Stimulated activated CD4-positive, alpha-beta T cell treated with anti-CD3 and anti-CD28 coated beads, Interleukin-12 subunit alpha, Interleukin-12 subunit beta, amount 100 ng/mL, for 4 hours (primary cell): ENCODE measurements around the gene PRDM15.

Experiments
- DNase-seq: peaks from one replicate; pipeline ENCODE4 v3.0.0-alpha.2; 2020

The PRDM15 gene

GRCh38 chr21:41759214-41759840, 119.8 kb downstream of the PRDM15 start:
- no peak for DNase-seq

GRCh38 chr21:41758550-41758949, 120.6 kb downstream of the PRDM15 start:
- no peak for DNase-seq

- no peak for DNase-seq
Measured at GRCh38 chr21:41755934-41756773, 123.0 kb downstream of the PRDM15 start.

GRCh38 chr21:41755258-41755933, 123.7 kb downstream of the PRDM15 start:
- no peak for DNase-seq

GRCh38 chr21:41754479-41754891, 124.7 kb downstream of the PRDM15 start:
- no peak for DNase-seq

- DNase-seq: no peak
Measured at GRCh38 chr21:41753006-41753898, 125.9 kb downstream of the PRDM15 start.

- no peak for DNase-seq
Measured at GRCh38 chr21:41752231-41752681, 126.9 kb downstream of the PRDM15 start.

- no peak for DNase-seq
Measured at GRCh38 chr21:41751611-41752011, 127.5 kb downstream of the PRDM15 start.

- no peak for DNase-seq
Measured at GRCh38 chr21:41750532-41751151, 128.5 kb downstream of the PRDM15 start.

- DNase-seq: no peak
Measured at GRCh38 chr21:41750051-41750450, 129.1 kb downstream of the PRDM15 start.

- DNase-seq: no peak
Measured at GRCh38 chr21:41749286-41749685, 129.9 kb downstream of the PRDM15 start.
